Neural progenitor cell (in vitro differentiated cells): ENCODE results near the gene CLEC5A. TPM values are rescaled to one million over a fixed set of nuclear protein-coding genes. Genes with fewer than 3 reads are reported as not detected.

Experiments
- DNase-seq: peaks from one replicate; pipeline ENCODE4 v3.0.0-alpha.2; 2016; ENCODE audit warnings: low spot score
- H2AFZ ChIP-seq: fragments of 200-600 bp; sonication (generic); replicated peaks from 2 replicates; pipeline ENCODE4 v1.6.1; 2016; ENCODE audit warnings: antibody characterized with exemption
- H3F3A ChIP-seq: fragments of 200-600 bp; sonication (generic); 2 replicates; pipeline ENCODE4 v1.6.1; 2016; ENCODE audit warnings: antibody characterized with exemption, low read depth
- H3K27ac ChIP-seq: fragments of 200-600 bp; sonication (generic); 2 replicates; pipeline ENCODE4 v1.5.1; 2016; ENCODE audit warnings: mild to moderate bottlenecking
- H3K27me3 ChIP-seq: fragments of 200-600 bp; sonication (generic); 2 replicates; pipeline ENCODE4 v1.6.1; 2016; ENCODE audit warnings: mild to moderate bottlenecking, moderate library complexity
- H3K36me3 ChIP-seq: fragments of 200-600 bp; sonication (generic); 2 replicates; pipeline ENCODE4 v1.5.1; 2016
- H3K4me1 ChIP-seq: fragments of 200-600 bp; sonication (generic); 2 replicates; pipeline ENCODE4 v1.6.1; 2016; ENCODE audit warnings: mixed run types
- H3K4me2 ChIP-seq: fragments of 200-600 bp; sonication (generic); 2 replicates; pipeline ENCODE4 v1.6.1; 2016
- H3K4me3 ChIP-seq: fragments of 200-600 bp; sonication (generic); 2 replicates; pipeline ENCODE4 v1.5.1; 2016
- H3K79me2 ChIP-seq: fragments of 200-600 bp; sonication (generic); 2 replicates; pipeline ENCODE4 v1.6.1; 2016; ENCODE audit warnings: low read depth
- H3K9ac ChIP-seq: fragments of 200-600 bp; sonication (generic); 2 replicates; pipeline ENCODE4 v1.6.1; 2016
- H3K9me3 ChIP-seq: fragments of 200-600 bp; sonication (generic); 2 replicates; pipeline ENCODE4 v1.5.1; 2016; ENCODE audit warnings: low read depth
- H4K20me1 ChIP-seq: fragments of 200-600 bp; sonication (generic); 2 replicates; pipeline ENCODE4 v1.6.1; 2016; ENCODE audit warnings: low read depth
- H3K27ac Mint-ChIP-seq: 3 replicates; pipeline ENCODE4 v1.8.0; 2021; ENCODE audit warnings: mixed read lengths
- H3K27me3 Mint-ChIP-seq: 2 replicates; pipeline ENCODE4 v1.8.0; 2022; ENCODE audit warnings: low read depth, mild to moderate bottlenecking, inconsistent platforms, moderate library complexity, mixed read lengths; ENCODE audit not compliant: insufficient read depth
- H3K36me3 Mint-ChIP-seq: 3 replicates; pipeline ENCODE4 v1.8.0; 2021; ENCODE audit warnings: mixed read lengths
- H3K4me1 Mint-ChIP-seq: 3 replicates; pipeline ENCODE4 v1.8.0; 2021; ENCODE audit warnings: mixed read lengths
- H3K4me3 Mint-ChIP-seq: 3 replicates; pipeline ENCODE4 v1.8.0; 2021; ENCODE audit warnings: mild to moderate bottlenecking, moderate library complexity, mixed read lengths
- H3K9me3 Mint-ChIP-seq: 3 replicates; pipeline ENCODE4 v1.8.0; 2020; ENCODE audit warnings: mixed read lengths
- CTCF ChIP-seq: fragments of 200-600 bp; sonication (generic); IDR thresholded peaks from 2 replicates; pipeline ENCODE4 v1.5.1; 2017; ENCODE audit warnings: antibody characterized with exemption, mild to moderate bottlenecking
- EZH2 ChIP-seq: fragments of 200-600 bp; sonication (generic); IDR thresholded peaks from 2 replicates; pipeline ENCODE4 v1.6.1; 2017; ENCODE audit warnings: antibody characterized with exemption, mild to moderate bottlenecking, moderate library complexity
- EZH2phosphoT487 ChIP-seq: fragments of 200-600 bp; sonication (generic); IDR thresholded peaks from 2 replicates; pipeline ENCODE4 v1.6.1; 2017; ENCODE audit warnings: antibody characterized with exemption
- total RNA-seq: library from RNA; depleted of rRNA; stranded (reverse); fragments of >200 nt; gene quantifications from 2 replicates; pipeline ENCODE4 v1.2.3, GENCODE V29; 2015; ENCODE audit warnings: low replicate concordance

Gene CLEC5A
- total RNA-seq, 1 donor from 2014 or later = not detected

GRCh38 chr7:141949911-141950310, 3.1 kb upstream of the CLEC5A start:
- H3F3A ChIP-seq = no peaks in the 10 kb centered on the region
- Mint-ChIP-seq H3K4me1 (no peaks in the 10 kb centered on the region), H3K27me3 (peaks cover 4% of the 10 kb centered on the region), H3K9me3 (no peaks in the 10 kb centered on the region), H3K27ac (no peak overlapping the region), H3K36me3 (no peaks in the 10 kb centered on the region), H3K4me3 (no peak overlapping the region)
- no peak overlapping the region for H2AFZ ChIP-seq
- H3K4me1 ChIP-seq = no peaks in the 10 kb centered on the region
- H3K9me3 ChIP-seq = no peaks in the 10 kb centered on the region
- no peaks in the 10 kb centered on the region for H3K36me3 ChIP-seq
- no peaks in the 10 kb centered on the region for H3K79me2 ChIP-seq
- no peaks in the 10 kb centered on the region for H4K20me1 ChIP-seq
- H3K9ac ChIP-seq = no peak overlapping the region
- TF ChIP-seq CTCF (no peak), EZH2 (no peak), EZH2phosphoT487 (no peak)
- H3K4me2 ChIP-seq = no peak overlapping the region
- no peak overlapping the region for H3K4me3 ChIP-seq
- H3K27me3 ChIP-seq = no peaks in the 10 kb centered on the region
- H3K27ac ChIP-seq = no peak overlapping the region
- DNase-seq = no peak

GRCh38 chr7:141949451-141949850, 2.7 kb upstream of the CLEC5A start:
- no peaks in the 10 kb centered on the region for H3K4me1 Mint-ChIP-seq
- no peak overlapping the region for H3K27ac ChIP-seq
- H4K20me1 ChIP-seq = no peaks in the 10 kb centered on the region
- no peaks in the 10 kb centered on the region for H3K36me3 ChIP-seq
- H3K27me3 ChIP-seq = no peaks in the 10 kb centered on the region
- no peaks in the 10 kb centered on the region for H3K36me3 Mint-ChIP-seq
- no peak overlapping the region for H3K9ac ChIP-seq
- no peaks in the 10 kb centered on the region for H3K9me3 Mint-ChIP-seq
- no peaks in the 10 kb centered on the region for H3F3A ChIP-seq
- no peak overlapping the region for H2AFZ ChIP-seq
- no peak overlapping the region for H3K27ac Mint-ChIP-seq
- no peak overlapping the region for H3K4me3 Mint-ChIP-seq
- TF ChIP-seq EZH2phosphoT487 (no peak), EZH2 (no peak), CTCF (no peak)
- H3K27me3 Mint-ChIP-seq = peaks cover 4% of the 10 kb centered on the region
- DNase-seq = no peak
- no peak overlapping the region for H3K4me3 ChIP-seq
- no peak overlapping the region for H3K4me2 ChIP-seq
- no peaks in the 10 kb centered on the region for H3K79me2 ChIP-seq
- H3K4me1 ChIP-seq = no peaks in the 10 kb centered on the region
- H3K9me3 ChIP-seq = no peaks in the 10 kb centered on the region

GRCh38 chr7:141949021-141949420, 2.2 kb upstream of the CLEC5A start:
- no peak overlapping the region for H3K9ac ChIP-seq
- H3K4me1 ChIP-seq = no peaks in the 10 kb centered on the region
- no peaks in the 10 kb centered on the region for H3K79me2 ChIP-seq
- Mint-ChIP-seq H3K36me3 (no peaks in the 10 kb centered on the region), H3K4me1 (no peaks in the 10 kb centered on the region), H3K9me3 (no peaks in the 10 kb centered on the region), H3K27me3 (peaks cover 2% of the 10 kb centered on the region), H3K27ac (no peak overlapping the region), H3K4me3 (no peak overlapping the region)
- no peak for DNase-seq
- no peaks in the 10 kb centered on the region for H3K9me3 ChIP-seq
- H3K27me3 ChIP-seq = no peaks in the 10 kb centered on the region
- no peak overlapping the region for H3K4me3 ChIP-seq
- no peaks in the 10 kb centered on the region for H3F3A ChIP-seq
- H3K36me3 ChIP-seq = no peaks in the 10 kb centered on the region
- H2AFZ ChIP-seq = no peak overlapping the region
- H3K4me2 ChIP-seq = no peak overlapping the region
- H4K20me1 ChIP-seq = no peaks in the 10 kb centered on the region
- no peak overlapping the region for H3K27ac ChIP-seq
- TF ChIP-seq EZH2 (no peak), EZH2phosphoT487 (no peak), CTCF (no peak)

- no peaks in the 10 kb centered on the region for H3K4me1 ChIP-seq
- Mint-ChIP-seq H3K4me1 (no peaks in the 10 kb centered on the region), H3K27me3 (peaks cover 2% of the 10 kb centered on the region), H3K4me3 (no peak overlapping the region), H3K27ac (no peak overlapping the region), H3K9me3 (peaks cover 13% of the 10 kb centered on the region), H3K36me3 (no peaks in the 10 kb centered on the region)
- no peak overlapping the region for H3K4me2 ChIP-seq
- TF ChIP-seq EZH2 (no peak), CTCF (no peak), EZH2phosphoT487 (no peak)
- H3K27ac ChIP-seq = no peak overlapping the region
- H3K9ac ChIP-seq = no peak overlapping the region
- no peak overlapping the region for H3K4me3 ChIP-seq
- no peaks in the 10 kb centered on the region for H3K36me3 ChIP-seq
- no peak overlapping the region for H2AFZ ChIP-seq
- H4K20me1 ChIP-seq = no peaks in the 10 kb centered on the region
- H3K9me3 ChIP-seq = no peaks in the 10 kb centered on the region
- DNase-seq = no peak
- H3K27me3 ChIP-seq = no peaks in the 10 kb centered on the region
- H3K79me2 ChIP-seq = no peaks in the 10 kb centered on the region
- no peaks in the 10 kb centered on the region for H3F3A ChIP-seq
Observed at GRCh38 chr7:141945356-141945755, 1.4 kb downstream of the CLEC5A start.
